HG03175 (cell line): ENCODE measurements around the gene FGFR3.

Experiments
- ATAC-seq: cut with Tn5 transposase; IDR thresholded peaks from one replicate; pipeline ENCODE4 v1.9.1; 2021; ENCODE audit warnings: mild to moderate bottlenecking, moderate library complexity; ENCODE audit not compliant: unreplicated experiment

Gene FGFR3

GRCh38 chr4:1756079-1756478, 37.0 kb upstream of the FGFR3 start:
- no peak for ATAC-seq

DNA sequence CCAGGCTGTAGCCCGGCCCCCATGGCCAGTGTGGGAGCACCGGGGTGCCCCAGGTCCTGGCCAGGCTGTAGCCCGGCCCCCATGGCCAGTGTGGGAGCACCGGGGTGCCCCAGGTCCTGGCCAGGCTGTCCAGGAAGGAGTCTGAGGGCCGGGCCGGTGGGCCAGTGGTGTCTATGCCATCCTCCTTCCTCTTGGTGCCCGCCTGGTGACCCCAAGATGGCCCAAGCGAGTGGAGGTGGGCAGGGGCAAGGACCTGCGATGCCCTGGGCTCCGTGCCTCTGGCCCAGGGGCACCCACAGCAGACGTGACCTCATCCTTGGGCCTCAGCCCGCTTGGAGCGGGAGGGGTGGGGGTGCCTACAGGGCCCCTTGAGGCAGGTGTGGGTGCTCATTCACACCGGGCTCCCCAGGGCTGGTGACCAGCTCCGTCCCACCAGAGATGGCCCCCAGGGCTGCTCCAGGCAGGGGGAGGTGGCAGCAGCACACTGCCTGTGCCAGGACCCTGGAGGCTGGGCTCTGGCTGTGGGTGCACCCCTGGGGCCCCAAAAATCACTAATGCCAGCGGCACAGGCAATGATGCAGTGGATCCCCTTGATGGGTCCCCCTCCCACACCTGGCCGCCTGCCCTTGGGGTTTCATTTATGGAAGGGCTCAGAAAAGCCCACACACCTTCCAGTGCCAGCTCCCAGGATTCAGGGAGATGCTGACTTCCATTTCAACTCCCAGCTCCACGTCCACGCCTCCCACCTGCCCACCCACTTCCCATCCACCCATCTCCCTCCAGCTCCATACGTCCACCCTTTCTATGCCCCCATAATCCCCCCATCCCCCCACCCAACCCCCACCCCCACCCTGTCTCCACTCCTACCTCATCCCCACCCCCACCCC, 36.0 kb upstream of the FGFR3 start:
- ATAC-seq = no peak

- ATAC-seq = no peak
These were observed 35.3 kb upstream of the FGFR3 start for GRCh38 chr4:1757836-1758235.

DNA sequence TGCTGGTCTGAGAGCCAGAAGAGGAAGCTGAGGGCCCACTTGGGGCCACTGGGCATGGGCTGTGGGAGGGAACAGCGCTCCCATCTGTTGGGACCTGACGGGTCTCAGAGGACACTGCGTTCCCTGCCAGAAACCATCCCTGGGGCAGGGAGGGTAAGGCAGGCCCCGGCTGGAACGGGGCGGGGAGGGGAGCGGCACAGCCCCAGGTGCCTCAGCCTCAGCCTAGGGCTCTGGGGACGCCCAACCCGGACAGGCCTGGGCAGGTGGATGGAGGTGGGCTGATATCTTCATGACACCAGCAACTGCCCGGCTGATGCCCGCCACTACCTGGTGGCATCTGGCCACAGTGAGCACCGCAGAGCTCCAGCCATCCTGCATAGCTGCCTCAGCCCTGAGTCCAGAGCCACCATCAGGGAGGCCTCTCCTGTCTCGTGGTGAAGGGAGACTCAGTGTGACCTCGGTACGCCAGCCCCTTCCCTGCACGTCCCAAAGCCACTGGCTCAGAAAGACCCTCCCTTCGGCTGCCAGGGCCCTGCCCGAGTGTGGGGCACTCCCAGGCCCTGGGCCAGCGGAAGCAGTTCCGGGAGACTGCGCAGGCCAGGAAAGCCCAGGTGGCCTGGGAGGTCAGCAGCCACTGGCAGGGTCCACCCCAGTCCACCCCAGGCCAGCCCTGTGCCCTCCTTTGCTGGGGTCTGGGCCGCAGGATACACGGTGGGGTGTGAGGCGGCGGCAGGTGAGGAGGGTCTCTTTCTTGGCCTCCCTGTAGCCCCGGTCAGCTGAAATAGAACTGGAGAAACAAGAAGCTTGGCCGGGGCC, 34.6 kb upstream of the FGFR3 start:
- ATAC-seq = no peak

- ATAC-seq = no peak
These were observed 33.8 kb upstream of the FGFR3 start for GRCh38 chr4:1759170-1759817.

GRCh38 chr4:1759818-1760223, 33.3 kb upstream of the FGFR3 start:
- ATAC-seq = no peak

DNA sequence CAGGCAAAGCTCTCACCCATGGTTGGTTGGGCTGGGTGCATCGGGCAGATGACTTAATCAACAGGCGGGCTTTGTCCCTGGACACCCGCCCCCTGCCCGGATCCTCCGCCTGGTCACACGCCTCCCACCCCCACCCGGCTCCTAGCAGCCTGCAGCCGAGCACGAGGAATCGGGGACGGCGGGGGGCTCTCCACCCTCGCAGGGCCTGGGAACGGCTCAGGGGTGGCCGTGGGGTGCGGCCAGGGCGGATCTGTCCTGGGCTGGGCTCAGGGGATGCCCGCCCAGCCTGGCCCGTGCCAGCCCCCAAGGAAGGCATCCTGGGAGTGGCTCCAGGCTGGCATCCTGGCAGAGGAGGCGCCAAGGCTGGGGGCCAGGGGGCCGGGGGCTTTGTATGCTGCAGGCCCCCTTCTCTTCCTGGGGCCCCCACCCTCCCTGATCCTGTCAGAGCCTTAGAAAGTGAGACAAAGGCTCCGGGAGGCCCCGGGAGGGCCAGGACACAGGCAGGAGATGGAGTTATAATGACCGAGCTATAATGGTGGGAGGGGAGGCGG, 32.5 kb upstream of the FGFR3 start:
- no peak for ATAC-seq

GRCh38 chr4:1761130-1761689, 31.9 kb upstream of the FGFR3 start:
- no peak for ATAC-seq

GRCh38 chr4:1762264-1763010, 30.7 kb upstream of the FGFR3 start:
- ATAC-seq = no peak

- ATAC-seq = no peak
These were observed 30.0 kb upstream of the FGFR3 start for GRCh38 chr4:1763070-1763549.

DNA sequence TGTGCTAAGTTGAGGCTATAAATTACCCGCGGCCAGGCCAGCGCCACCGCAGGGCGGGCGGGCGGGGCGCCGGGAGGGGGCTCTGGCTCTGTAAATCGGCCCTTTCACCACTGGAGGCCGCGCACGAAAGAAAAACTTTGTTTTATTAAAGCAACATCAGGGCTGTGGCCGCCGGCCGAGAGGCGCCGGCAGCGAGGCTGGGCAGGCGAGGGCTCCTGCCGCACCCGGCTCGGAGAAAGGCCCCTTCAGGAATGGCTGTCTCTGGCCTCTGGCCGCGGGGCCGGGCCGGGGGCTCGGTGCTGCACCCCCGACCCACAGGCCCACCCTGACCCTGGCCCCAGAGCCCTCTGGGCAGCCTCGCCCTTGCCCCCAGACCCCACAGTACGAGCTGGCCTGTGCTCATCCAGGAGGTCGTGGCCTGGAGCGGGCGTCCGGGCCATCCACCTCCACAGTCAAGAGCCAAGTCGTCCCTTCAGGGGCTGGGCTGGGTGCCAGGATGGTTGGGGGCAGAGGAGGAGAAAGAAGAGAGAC, 29.5 kb upstream of the FGFR3 start:
- no peak for ATAC-seq

- no peak for ATAC-seq
These were observed 28.4 kb upstream of the FGFR3 start for GRCh38 chr4:1764670-1765069.

DNA sequence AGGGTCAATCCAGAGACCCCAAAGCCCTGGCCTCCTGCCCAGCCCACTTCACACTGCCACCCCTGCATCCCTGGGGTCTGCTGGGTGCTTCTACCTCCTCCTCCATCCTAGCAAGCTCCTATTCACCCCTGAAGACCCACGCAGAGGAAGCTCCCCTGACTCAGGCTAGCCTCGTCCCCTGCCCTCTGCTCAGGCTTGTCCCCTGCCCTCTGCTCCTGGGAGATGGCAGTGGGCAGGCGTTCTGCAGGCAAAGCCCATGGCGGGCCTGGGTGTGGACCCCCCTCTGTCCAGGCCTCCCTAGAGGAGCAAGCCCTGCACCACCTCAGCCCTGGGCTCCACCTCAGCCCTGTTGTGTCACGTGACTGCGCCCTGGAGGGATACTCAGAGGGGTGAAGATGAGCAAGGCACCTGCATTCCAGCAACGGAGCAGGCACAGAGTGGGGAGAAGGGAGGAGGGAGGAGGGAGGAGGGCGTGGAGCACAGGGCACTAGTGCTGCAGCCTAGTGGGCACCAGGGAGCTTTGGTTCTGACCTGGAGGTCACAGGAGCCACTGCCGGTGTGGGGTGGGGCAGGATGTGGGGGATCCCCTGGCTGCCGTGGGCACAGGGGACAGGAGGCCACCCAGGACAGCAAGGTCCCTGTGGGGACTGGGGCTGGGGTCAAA, 27.6 kb upstream of the FGFR3 start:
- ATAC-seq = no peak

- ATAC-seq = no peak
These were observed 26.7 kb upstream of the FGFR3 start for GRCh38 chr4:1766106-1767060.

DNA sequence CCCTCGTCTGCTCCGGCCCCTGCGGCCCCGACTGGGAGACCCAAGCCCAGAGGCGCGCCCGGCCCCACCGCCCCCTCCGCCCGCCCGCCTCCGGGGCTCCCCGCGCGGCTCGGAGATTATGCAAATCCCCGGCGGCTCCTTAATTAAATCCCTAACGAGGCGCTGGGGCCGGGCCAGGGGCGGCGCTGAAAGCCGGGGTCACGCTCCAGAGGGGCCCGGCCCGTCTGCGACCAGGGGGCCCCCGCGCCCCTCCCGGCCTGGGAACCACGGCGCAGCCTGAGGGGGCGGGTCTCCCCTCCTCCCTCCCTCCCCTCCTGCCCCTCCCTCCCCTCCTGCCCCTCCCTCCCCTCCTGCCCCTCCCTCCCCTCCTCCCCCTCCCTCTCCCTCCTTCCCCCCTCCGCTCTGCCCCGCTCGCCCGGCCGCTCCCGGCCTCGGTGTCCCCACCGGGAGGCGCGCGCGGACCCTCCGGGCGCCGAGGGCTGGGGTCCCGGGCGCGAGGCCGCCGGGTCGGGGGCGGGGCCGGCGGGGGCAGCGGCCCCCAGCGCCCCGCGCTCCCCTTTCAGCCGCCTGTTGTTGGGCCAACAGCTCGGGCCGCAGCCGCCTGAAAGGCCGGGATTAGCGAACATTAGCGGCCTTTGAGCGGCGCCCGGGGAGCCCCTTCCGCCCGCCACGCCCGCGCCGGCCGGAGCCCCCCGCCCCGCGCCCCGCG, 25.9 kb upstream of the FGFR3 start:
- ATAC-seq = no peak

- ATAC-seq = no peak
These were observed 25.2 kb upstream of the FGFR3 start for GRCh38 chr4:1767770-1768366.

- ATAC-seq = no peak
These were observed 24.6 kb upstream of the FGFR3 start for GRCh38 chr4:1768367-1769034.
